ENCODE results near the gene KIF6.
A peak's percentile ranks its signal among the peaks of the same experiment; 100 is the strongest.

KIF6 gene

GRCh38 chr6:39303425-39304153, 421.6 kb downstream of the KIF6 start:
- TF ChIP-seq, protein P1, sequence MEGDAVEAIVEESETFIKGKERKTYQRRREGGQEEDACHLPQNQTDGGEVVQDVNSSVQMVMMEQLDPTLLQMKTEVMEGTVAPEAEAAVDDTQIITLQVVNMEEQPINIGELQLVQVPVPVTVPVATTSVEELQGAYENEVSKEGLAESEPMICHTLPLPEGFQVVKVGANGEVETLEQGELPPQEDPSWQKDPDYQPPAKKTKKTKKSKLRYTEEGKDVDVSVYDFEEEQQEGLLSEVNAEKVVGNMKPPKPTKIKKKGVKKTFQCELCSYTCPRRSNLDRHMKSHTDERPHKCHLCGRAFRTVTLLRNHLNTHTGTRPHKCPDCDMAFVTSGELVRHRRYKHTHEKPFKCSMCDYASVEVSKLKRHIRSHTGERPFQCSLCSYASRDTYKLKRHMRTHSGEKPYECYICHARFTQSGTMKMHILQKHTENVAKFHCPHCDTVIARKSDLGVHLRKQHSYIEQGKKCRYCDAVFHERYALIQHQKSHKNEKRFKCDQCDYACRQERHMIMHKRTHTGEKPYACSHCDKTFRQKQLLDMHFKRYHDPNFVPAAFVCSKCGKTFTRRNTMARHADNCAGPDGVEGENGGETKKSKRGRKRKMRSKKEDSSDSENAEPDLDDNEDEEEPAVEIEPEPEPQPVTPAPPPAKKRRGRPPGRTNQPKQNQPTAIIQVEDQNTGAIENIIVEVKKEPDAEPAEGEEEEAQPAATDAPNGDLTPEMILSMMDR (IDR thresholded peaks at IDR 0.05; ENCODE audit: low read depth, low read length): no peak
- H3K4me3 ChIP-seq (ENCODE audit: low read depth, low read length): no peak overlapping the region

DNA sequence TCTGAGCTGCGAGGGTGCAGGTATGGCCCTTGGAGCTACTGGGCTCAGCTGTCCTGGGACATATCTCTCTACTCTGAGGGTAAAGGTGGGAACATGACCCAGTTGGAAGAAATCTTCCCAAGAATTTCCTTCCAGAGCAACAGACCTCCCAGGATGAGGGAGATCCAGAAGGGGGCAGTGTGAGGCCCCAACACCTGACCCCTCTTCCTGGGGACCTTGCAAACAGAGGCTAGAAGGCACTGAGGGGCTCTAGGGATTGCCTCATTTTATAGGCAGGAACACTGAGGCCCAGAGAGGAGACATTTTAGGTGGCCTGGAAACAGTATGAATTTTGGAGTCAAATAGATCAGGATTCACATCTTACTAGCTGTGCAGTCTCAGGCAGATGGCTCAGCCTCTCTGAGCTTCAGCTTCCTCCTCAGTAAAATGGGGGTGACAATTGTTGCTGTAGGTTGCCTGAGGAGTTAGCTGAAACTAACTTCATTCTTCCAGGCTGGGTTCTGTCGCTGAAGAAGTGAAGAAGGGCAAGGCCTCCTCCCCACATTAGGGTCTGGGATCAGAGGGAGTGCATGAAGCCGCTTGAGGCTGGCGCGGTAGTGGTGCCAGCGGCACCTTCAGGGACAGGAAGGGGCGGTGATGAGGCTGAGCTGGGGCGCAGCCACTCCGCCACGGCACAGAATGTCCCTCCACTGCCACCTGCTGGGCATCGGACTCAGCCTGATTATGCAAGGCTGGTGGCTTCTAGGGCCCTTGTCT, 422.4 kb downstream of the KIF6 start:
- TF ChIP-seq, protein P1 (IDR thresholded peaks at IDR 0.05; ENCODE audit: low read depth, low read length): peak; percentile 62
- no peak overlapping the region for H3K4me3 ChIP-seq (ENCODE audit: low read depth, low read length)

DNA sequence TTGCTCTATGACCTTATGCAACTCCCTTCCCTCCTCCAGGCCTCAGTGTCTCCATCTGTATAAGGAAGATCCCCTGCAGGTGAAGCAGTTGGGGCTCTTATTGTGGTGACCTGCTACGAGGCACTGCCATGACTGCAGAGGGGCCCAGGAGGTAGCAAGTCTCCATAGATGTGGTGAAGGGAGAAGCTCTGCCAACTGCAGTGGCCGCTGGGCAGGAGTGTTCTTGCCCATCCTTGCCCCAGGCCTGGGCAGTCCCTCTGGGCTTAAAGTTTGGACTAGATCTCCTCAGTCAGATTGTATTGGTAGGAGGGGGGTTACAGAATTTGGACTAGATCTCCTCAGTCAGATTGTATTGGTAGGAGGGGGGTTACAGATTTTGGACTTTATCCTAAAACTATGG, 423.2 kb downstream of the KIF6 start:
- TF ChIP-seq, protein P1 (IDR thresholded peaks at IDR 0.05; ENCODE audit: low read depth, low read length): no peak
- no peak overlapping the region for H3K4me3 ChIP-seq (ENCODE audit: low read depth, low read length)

- no peak overlapping the region for H3K4me3 ChIP-seq (ENCODE audit: low read depth, low read length)
- TF ChIP-seq, protein P1 (IDR thresholded peaks at IDR 0.05; ENCODE audit: low read depth, low read length): no peak
Measured at GRCh38 chr6:39301606-39302005, 423.6 kb downstream of the KIF6 start.

- TF ChIP-seq, protein P1 (IDR thresholded peaks at IDR 0.05; ENCODE audit: low read depth, low read length): no peak
- H3K4me3 ChIP-seq (ENCODE audit: low read depth, low read length): no peak overlapping the region
Measured at GRCh38 chr6:39300739-39301138, 424.5 kb downstream of the KIF6 start.

DNA sequence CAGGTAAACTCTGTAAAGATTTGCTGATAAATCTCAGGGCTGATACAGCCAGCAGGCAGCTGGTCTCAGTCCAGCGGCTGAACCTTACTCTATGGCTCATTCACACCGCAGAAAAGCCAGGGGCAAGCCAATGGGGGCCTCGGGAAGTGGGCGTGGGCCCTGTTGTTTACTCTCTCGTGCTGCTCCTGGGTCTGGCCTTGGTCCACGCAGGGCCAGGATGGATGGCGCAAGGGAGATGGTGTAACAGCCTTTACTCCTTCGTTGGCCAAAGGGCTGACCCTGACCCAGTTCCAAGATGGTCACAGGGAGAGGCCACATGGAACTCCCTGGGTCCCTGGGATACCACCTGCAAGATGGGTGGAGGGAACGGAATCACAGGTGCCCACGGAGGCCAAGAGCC, 427.1 kb downstream of the KIF6 start:
- TF ChIP-seq, protein P1 (IDR thresholded peaks at IDR 0.05; ENCODE audit: low read depth, low read length): no peak
- no peak overlapping the region for H3K4me3 ChIP-seq (ENCODE audit: low read depth, low read length)

Measured in WI38 (cell line).